AG09309 (cell line): ENCODE data around the gene CD3E.

Source experiments
- DNase-seq: peaks from one replicate; pipeline ENCODE4 v3.0.0-alpha.2; 2010; ENCODE audit warnings: low read depth
- H3K4me3 ChIP-seq: 2 replicates; pipeline ENCODE4 v1.5.1; 2011; ENCODE audit warnings: mild to moderate bottlenecking, low read depth, low read length, moderate library complexity; ENCODE audit not compliant: control insufficient read depth
- CTCF ChIP-seq: IDR thresholded peaks from 2 replicates; pipeline ENCODE4 v1.5.1; 2011; ENCODE audit warnings: mild to moderate bottlenecking, low read depth, low read length, inconsistent platforms; ENCODE audit not compliant: insufficient read depth, control insufficient read depth; ENCODE audit errors: missing control alignments

CD3E gene

GRCh38 chr11:118364956-118365615 lies 60.6 kb downstream of the CD3E start:
- TF ChIP-seq CTCF, result no peak

More at GRCh38 chr11:118364956-118365615, 60.6 kb downstream of the CD3E start:
- no peak overlapping the region for H3K4me3 ChIP-seq
- DNase-seq, result no peak
